ENCODE results near the gene TAB3. TPM values are rescaled to one million over a fixed set of nuclear protein-coding genes. Genes with fewer than 3 reads are reported as not detected.

TAB3 gene
- total RNA-seq, 1 donor from 2014 or later = 13.3 TPM

DNA sequence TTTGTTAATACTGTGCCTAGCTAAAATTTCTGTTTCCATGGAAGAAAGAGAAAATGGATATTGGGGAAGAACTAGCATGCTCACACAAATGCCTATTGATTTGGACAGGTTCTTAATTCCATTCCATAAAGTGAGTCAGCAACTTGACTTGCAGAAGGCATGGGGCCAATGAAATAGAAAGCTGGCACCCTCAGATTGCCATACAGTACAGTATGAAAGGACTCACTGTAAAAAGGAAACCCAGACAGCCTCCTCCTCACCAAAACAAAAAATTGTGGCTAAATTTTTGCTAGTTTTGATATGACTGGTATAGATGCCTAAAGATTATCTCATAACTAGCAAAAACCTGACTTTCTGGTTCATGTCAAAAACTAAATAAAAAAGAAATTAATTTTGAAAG is 11.2 kb upstream of the TAB3 start:
- TF ChIP-seq CTCF (conservative IDR thresholded peaks at IDR 0.05) = no peak
- H3K9me3 Mint-ChIP-seq = peaks cover 9% of the 10 kb centered on the region
- H3K27me3 Mint-ChIP-seq (ENCODE audit: low read depth) = no peaks in the 10 kb centered on the region
- no peak overlapping the region for H3K4me3 Mint-ChIP-seq
- H3K27ac Mint-ChIP-seq (ENCODE audit: unreplicated experiment) = no peak overlapping the region
- H3K36me3 Mint-ChIP-seq (ENCODE audit: low read depth) = no peaks in the 10 kb centered on the region
- DNase-seq (ENCODE audit: low read depth, low spot score) = no peak
- H3K4me1 Mint-ChIP-seq = no peaks in the 10 kb centered on the region

- DNase-seq (ENCODE audit: low read depth, low spot score) = no peak
- no peak overlapping the region for H3K27ac Mint-ChIP-seq (ENCODE audit: unreplicated experiment)
- peaks cover 9% of the 10 kb centered on the region for H3K9me3 Mint-ChIP-seq
Measured at GRCh38 chrX:30898886-30899285, 9.8 kb upstream of the TAB3 start.

GRCh38 chrX:30895370-30895769 is 6.3 kb upstream of the TAB3 start:
- Mint-ChIP-seq H3K4me3 (no peak overlapping the region), H3K9me3 (peaks cover 13% of the 10 kb centered on the region), H3K27me3 (ENCODE audit: low read depth) (peaks cover 10% of the 10 kb centered on the region), H3K27ac (ENCODE audit: unreplicated experiment) (no peak overlapping the region), H3K4me1 (no peaks in the 10 kb centered on the region), H3K36me3 (ENCODE audit: low read depth) (no peaks in the 10 kb centered on the region)
- DNase-seq (ENCODE audit: low read depth, low spot score) = no peak
- TF ChIP-seq CTCF (conservative IDR thresholded peaks at IDR 0.05) = no peak

More at GRCh38 chrX:30898886-30899285, 9.8 kb upstream of the TAB3 start:
- no peak for TF ChIP-seq CTCF (conservative IDR thresholded peaks at IDR 0.05)
- Mint-ChIP-seq H3K4me1 (no peaks in the 10 kb centered on the region), H3K36me3 (ENCODE audit: low read depth) (no peaks in the 10 kb centered on the region), H3K27me3 (ENCODE audit: low read depth) (peaks cover 2% of the 10 kb centered on the region), H3K4me3 (no peak overlapping the region)

GRCh38 chrX:30893206-30893605 is 4.2 kb upstream of the TAB3 start:
- Mint-ChIP-seq H3K4me3 (no peak overlapping the region), H3K9me3 (peaks cover 10% of the 10 kb centered on the region), H3K36me3 (ENCODE audit: low read depth) (no peaks in the 10 kb centered on the region), H3K27me3 (ENCODE audit: low read depth) (peaks cover 15% of the 10 kb centered on the region), H3K4me1 (peaks cover 7% of the 10 kb centered on the region), H3K27ac (ENCODE audit: unreplicated experiment) (peak overlapping the region; percentile 90)
- no peak for DNase-seq (ENCODE audit: low read depth, low spot score)
- TF ChIP-seq CTCF (conservative IDR thresholded peaks at IDR 0.05) = no peak

DNA sequence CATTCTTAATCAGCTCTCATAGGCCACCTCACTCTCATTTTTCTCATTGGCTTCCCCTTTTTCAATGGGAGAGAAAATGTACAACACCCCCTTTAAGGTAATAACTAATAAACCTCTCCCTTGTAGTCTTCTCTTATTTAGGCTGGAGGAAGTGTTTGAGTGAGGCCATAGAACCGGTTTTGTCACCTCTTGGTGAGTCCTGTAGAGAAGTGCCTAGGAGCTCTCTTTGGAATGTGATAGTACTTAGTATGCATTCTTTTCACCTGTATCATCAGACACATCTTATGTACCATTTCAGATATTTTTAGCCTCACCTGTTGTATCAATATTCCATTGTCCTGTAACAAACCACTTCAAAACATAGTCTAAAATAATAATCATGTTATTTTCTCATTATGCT is 3.5 kb upstream of the TAB3 start:
- no peaks in the 10 kb centered on the region for H3K36me3 Mint-ChIP-seq (ENCODE audit: low read depth)
- no peak for TF ChIP-seq CTCF (conservative IDR thresholded peaks at IDR 0.05)
- no peak for DNase-seq (ENCODE audit: low read depth, low spot score)
- peaks cover 15% of the 10 kb centered on the region for H3K27me3 Mint-ChIP-seq (ENCODE audit: low read depth)
- H3K4me1 Mint-ChIP-seq = peaks cover 13% of the 10 kb centered on the region
- no peak overlapping the region for H3K4me3 Mint-ChIP-seq
- peaks cover 10% of the 10 kb centered on the region for H3K9me3 Mint-ChIP-seq
- no peak overlapping the region for H3K27ac Mint-ChIP-seq (ENCODE audit: unreplicated experiment)
